Activated CD4-positive, alpha-beta T cell treated with anti-CD3 and anti-CD28 coated beads for 48 hours (primary cell): ENCODE results near the gene SLC10A3.
"Not testable (repeated sequence)": the region's sequence is repeated elsewhere in the genome, so short reads cannot be mapped to it uniquely, and the experiment has no call there.

ENCODE experiments used
- DNase-seq: peaks from one replicate; pipeline ENCODE4 v3.0.0-alpha.2; 2020

Gene SLC10A3

DNA sequence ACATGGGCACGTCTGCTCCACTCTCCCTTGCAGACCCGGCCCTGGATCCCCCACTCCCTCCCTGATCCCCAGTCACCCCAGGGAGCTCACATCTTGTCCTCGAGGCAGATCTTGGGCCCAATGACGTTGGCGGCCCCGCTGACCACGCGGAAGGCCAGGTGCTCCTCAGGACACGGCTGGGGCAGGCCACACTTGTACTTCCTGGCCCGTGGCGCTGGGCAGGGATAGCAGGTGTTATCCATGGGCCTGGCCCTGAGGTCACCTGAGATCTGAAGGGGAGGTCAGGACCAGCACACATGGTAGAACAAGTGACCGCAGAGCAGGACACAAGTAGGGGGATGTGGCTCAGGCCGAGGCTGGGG, 17.9 kb upstream of the SLC10A3 start:
- DNase-seq, result no peak

DNA sequence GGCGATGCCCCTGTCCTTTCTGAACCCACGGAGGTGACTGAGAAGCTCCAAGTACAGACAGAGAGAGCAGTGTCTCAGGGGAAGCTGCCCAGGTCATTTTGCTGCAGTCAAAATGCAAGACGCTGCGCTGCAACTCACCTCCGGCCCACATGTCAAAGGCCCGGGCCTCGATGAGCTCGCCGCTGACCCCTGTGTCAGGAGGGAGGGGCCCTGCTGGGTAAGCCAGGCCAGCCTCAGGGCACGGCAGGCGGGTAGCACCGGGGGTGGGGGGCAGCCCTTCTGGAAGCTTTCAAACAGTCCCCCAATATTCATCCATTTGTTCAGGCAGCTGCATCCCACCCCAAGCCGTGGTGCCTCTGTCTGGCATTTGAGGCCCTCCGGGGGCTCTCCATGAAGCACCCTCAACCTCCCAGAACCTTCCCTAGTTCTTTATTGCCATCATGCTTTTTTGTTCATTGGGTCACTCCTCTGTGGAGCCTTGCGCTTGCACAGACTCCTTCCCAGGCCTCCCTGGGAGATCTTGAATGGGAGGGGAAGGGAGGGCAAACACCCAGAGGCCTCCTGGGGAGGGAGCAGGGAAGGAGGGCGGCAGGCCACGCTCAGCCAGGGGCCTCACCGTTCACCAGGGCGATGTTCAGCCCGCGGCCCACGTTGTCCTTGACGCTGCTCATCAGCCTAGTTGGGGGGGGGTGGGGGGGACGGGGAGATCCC, 17.4 kb upstream of the SLC10A3 start:
- no peak for DNase-seq

DNA sequence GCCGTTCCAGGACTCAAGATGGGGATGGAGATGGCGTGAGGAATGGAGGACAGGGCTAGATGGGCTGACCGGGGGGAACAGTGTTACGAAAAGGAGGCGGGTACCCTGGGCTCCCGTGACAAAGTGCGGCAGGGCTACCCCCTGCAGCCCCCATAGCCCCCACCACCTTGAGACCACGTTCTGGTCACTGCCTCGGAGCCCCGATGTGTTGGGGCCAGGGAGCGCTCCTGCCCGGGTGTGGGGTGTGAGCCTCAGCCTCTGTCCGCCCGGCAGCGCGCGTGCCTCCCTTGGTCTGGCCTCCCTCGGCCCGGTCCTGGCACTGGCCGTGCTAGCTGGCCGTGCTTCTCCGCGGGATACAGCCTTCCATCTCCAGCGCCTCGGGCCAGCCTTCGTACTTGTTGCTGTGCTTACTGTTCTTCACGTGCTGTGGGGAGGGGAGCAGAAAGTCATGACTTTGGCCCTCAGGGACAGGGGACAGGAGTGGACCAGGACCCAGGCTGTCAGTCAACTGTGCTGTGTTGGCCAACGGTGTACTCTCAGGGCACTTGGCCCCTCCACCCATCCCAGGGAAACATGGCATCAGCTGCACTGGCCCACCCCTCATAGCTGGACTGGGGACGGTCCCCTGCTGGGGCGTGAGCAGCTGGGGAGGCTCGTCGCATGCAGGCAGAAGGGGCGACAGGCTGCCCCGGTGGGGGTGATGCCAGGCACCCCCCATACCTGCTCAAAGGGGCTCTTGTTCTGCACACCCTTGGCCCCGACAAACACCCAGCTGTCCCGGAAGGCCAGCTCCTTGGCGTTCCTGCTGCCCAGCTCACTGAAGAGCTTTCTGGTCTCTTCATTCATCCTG, 16.3 kb upstream of the SLC10A3 start:
- no peak for DNase-seq

DNA sequence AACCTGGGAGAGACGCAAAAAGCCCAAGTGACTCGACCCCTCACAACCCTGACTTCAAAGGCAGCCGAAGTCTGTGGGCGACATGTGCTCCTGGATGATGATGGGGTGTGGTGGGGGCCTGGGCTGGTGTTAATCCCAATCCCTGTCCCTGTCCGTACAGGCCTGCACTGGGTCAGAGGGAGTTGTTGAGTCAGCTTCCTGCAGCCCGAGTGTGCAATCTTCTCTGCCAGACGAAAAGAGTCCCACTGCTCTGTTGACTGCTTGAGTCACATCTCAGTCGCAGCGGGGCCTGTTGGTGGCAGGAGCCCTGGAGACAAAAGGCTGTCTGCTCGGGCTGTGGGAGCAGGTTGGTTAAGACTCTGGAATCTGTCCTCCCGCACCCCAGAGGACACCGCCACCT, 15.3 kb upstream of the SLC10A3 start:
- DNase-seq, result no peak

DNA sequence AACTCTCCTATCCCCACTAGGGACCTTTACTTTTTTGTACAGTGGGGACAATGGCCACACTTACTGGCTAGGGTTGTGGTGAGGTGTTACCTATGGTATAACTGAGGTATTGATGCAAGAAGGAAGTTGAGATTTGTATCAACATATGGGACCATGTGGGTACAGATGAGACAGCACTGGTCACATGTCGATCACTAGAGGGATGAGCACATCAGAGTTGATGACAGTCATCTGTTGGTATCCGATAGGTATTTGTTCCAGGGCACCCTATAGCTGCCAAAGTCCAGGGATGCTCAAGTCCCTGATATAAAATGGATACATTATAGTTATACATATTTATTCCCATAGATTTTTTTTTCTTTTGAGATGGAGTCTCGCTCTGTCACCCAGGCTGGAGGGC, 12.6 kb upstream of the SLC10A3 start:
- no peak for DNase-seq

DNA sequence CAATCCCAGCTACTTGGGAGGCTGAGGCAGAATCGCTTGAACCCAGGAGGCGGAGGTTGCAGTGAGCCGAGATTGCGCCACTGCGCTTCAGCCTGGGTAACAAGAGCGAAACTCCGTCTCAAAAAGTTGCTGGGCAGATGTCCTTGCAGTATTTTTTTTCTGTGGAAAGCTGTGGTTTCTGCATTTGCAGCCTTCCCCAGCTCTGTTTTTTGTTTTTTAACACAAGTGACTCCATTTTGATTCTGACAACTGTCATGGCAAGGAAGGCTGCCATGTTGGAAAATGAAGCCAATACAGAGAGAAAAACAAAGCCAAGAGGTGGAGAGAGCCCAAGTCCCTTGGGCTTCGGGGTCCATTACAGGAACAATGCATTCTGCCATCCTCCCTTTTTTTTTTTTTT, 11.7 kb upstream of the SLC10A3 start:
- DNase-seq, result no peak

DNA sequence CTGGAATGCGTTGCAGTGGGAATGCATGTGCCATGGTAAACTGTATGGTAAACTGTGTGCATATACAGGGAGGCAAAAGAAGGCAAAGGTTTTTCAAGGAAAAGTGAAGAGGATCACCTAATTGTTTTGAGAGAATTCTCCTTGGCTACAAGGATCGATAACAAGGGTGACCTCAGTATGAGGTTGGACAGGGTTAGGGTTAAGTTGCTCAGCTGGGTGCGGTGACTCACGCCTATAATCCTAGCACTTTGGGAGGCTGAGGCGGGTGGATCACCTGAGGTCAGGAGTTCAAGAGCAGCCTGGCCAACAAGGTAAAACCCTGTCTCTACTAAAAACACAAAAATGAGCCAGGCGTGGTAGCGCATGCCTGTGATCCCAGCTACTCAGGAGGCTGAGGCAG, 11.0 kb upstream of the SLC10A3 start:
- not testable (repeated sequence) for DNase-seq

DNA sequence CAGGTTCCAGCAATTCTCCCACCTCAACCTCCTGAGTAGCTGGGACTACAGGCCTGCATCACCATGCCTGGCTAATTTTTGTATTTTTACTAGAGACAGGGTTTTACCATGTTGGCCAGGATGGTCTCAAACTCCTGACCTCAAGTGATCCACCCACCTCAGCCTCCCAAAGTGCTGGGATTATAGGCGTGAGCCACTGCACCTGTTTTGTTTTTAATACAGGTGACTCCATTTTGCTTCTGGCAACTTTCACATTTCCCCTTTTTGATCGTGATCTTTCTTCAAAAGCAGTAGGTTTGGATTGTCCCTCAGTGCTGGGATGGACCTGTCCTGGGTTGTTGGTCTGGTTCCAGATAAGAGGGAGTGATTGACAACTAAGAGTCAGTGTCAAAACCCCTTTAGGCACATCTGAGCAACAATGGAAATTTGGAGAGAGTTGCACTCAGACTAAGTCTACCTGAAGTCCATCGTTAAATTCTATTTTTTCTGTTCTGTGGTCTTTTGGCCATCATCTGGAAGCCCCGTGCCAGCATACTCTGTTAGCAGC, 6.2 kb upstream of the SLC10A3 start:
- not testable (repeated sequence) for DNase-seq

DNA sequence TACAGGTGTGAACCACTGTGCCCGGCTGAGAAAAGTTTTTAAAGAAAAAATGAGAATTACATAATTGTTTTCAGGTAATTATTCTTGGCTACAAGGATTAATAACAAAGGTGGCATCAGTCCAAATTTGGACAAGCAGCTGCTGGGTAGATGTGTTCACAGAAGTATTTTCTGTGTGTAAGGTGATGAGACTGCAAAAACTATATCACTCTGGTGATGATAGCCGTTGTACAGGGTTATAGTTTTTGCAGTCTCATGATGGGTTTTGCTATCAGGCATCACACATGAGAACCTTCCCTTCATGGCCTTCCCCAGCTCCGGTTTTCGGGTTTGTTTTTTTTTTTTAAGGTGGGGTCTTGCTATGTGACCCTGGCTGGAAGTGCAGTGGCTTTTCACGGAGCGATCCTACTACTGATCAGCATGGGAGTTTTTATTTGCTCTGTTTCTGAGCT, 5.1 kb upstream of the SLC10A3 start:
- DNase-seq, result no peak

DNA sequence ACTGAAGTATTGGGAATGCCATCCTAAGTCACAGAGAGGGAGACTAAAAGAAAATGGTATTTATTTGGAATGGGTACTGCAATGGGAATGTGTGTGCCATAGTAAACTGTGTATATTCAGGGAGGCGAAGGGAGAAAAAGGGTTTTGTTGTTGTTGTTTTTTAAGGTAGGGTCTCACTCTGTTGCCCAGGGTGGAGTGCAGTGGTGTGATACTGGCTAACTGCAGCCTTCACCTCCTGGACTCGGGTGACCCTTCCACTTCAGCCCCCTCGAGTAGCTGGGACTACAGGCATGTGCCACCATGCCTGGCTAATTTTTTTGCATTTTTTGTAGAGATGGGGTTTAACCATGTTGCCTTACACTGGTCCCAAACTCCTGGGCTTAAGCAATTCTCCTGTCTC, 4.3 kb upstream of the SLC10A3 start:
- DNase-seq, result no peak

DNA sequence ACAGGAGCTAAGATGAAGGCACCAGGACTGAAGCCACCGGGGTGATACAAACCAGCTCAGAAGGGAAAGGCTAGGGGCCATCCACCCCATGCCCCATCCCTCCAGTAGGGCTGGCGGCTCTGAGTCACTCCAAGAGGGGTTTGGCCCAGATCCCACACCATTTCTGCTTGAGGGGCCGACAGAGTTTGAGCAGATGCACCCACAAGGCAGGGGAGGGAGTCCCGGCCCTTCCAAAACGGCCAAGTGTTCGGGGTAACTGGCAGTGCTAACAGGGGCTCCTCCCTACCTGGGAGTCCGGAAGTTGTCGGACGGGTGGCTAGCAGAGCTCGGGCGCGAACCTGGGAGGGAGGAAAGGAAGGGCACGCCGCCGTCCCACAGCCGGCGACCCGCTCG, 412 bp downstream of the SLC10A3 start:
- peak; percentile 45 for DNase-seq

DNA sequence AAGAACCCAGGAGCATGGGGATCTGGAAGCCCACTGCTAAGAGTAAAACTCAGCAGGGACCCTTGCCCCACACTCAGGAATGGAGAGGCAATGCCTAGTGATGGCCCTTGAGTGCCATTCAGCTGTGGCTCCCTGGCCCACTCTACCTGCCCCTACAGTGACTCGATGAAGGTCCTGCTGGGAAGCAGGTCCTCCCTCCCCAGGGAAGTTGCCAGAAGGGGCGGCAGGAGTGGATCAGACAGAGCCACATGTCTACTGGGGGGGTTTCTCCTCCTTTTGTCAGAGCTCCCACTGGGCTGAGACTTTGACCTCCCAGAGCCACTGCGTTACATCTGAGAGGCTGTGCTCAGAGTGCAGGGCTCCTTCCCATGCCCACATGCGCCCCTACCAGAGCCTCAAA, 1.2 kb downstream of the SLC10A3 start:
- DNase-seq, result no peak

DNA sequence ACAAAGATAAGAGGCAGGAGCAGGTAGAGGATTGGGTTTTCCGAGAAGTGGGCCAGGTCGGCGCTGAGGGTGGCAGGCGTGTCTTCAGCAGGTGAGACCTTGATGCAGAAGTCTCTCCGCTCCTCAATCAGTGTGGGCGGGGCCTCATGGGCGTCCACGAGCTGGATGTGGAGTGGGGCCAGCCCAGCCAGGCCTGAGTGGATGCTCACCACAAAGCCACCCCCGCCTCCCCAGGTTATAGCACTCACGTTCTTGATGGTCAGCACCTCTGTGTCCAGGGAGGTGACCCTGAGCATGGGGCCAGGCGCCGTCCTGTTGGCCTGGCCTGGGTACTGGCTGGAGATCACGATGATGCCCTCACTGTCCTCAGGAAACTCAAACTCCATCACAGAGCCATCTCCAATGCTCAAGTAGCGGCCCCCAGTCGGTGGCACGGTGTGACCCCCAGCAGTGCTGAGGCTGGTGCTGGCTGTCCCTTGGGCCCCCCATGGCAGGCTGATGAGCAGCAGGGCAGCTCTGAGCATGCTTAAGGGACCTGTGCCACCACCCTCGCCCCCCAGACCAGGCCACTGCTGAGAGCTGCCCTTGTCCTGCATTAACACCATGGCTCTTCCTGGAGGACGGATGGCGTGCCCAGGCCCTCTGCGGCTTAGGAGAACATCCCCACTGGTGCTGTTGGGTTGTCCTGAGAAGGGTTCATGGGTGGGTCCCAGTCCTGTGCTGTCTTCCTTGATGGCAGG, 1.9 kb downstream of the SLC10A3 start:
- DNase-seq, result no peak

DNA sequence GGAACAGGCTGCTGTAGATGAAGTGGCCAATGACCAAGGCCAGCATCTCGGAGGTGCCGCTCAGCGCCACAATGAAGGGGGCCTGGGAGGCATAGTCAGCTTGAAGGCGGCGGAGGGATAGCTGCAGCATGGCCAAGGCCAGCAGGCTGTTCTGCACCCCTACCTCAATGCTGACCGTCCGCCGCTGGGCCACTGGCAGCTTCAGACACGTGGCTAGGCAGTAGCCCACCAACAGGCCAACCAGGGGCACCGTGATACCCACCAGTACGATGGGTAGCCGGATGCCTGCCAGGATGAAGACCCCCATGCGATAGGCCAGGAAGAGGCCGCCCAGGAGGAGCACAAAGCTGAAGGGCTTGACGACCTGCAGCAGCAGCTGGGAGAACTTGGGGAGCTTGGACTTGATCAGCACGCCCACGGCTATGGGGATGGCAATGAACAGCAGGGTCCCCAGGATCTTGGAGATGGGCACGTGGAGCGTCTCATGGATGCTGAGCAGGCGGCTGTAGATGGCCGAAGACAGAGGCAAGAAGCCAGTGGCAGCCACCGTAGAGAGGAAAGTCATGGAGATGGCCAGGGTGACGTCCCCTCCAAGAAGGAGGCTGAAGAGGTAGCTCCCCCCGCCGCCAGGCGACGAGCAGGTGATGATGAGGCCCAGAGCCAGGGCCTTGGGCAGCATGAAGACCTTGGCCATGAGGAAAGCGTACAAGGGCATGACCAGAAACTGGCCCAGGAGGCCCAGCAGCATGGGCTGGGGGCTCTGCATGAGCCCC, 2.7 kb downstream of the SLC10A3 start:
- DNase-seq, result no peak

DNA sequence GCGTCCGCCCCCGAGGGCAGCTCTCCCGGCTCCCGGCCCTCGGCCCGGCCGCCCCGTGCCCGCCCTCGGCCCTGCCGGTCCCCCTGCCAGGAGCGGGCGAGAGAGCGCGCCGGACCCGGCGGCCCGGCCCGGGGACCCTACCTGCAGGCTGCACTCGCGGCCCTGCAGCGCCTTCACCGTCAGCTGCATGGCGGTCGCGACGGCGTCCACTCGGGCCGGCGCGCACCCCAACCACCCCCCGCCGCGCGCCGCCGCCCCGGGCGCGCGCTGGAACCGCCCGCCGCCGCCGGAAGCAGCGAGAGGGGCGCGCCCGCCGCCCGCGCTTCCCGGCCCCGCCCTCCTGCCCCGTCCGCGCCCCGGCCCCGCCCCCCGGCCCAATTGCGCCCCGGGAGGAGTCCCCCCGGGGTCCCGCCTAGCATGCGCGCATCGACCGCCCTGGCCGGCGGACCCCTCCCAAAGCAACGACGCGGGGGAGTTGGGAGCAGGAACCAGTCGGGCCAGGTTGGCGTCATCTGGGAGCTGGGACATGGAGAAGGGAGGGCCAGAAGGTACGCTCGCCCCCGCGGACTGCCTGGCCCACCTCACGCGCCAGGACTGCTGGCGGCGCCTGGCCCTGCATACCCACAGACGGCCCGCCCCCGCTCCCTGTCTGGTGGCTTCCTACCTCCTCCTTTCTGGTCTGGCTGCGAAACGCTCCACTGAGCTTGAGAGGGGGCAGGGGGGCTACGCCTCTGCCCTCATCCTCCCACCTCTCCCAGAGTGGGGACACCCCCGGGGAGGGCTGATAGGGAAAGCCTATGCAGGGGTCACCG, 3.8 kb downstream of the SLC10A3 start, which contains the start of gene UBL4A:
UBL4A (minus strand) TSS at position 220 of the 812 bp plus-strand sequence; CDS start at position 189, 31 bp downstream.
- DNase-seq, result peak; percentile 57

DNA sequence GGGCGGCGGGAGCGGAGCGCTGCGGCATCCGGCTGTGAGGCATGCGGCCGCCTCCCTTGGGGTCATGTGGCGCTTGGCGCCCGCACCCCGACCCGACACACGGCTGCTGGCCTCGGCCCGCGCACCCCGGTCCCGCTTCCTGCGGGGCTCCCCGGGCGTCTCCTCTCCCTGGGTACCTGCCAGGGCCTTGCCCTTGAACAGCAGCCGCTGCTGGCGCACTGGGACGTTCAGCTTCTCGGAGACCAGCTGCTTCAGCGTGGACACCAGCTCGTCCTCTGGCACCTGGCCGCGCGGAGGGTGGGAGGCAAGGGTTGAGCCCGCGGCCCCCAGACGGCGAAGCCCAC, 4.4 kb downstream of the SLC10A3 start:
- DNase-seq, result peak; percentile 43

DNA sequence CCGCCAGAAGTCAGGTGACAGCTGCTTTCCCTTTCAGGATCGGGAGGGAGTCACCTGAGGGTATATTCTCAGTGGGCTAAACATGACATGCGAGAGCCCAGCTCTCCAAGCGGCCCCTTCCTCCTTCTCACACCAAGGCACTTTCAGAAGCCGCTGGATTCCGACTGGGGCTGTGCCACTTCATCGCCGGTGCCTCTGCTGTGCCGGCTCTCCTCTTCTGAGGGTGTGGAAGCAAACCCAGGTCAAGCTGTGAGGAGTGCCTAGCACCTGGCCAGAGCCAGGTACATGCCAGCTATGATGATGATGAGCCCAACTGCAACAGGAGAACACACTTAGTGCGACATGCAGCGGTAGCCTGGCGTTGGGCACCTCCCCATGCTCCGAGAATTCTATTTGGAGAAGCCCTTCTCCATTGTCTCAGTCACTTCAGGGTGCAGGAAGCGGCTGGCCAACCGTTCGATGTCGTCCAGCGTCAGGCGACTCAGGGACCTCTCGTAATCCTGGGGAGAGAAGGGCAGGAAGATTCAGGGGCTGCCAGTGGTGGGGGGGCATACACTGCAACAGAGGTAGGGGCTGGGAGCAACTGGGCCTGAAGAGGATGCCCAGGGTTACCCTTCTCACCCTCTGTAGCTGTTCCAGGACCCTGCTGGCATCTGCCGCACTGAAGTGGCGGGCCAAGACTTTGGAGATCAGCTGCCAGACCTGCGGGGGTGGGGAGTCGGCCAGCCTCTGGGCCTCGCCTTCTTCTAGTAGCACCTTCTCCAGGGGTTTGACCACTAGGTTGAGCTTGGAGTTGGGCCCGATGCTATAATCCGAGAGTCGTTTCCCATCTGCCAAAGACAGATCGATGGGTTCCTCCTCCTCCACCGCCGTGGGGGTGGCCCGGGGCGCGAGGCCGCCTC, 5.0 kb downstream of the SLC10A3 start:
- no peak for DNase-seq

DNA sequence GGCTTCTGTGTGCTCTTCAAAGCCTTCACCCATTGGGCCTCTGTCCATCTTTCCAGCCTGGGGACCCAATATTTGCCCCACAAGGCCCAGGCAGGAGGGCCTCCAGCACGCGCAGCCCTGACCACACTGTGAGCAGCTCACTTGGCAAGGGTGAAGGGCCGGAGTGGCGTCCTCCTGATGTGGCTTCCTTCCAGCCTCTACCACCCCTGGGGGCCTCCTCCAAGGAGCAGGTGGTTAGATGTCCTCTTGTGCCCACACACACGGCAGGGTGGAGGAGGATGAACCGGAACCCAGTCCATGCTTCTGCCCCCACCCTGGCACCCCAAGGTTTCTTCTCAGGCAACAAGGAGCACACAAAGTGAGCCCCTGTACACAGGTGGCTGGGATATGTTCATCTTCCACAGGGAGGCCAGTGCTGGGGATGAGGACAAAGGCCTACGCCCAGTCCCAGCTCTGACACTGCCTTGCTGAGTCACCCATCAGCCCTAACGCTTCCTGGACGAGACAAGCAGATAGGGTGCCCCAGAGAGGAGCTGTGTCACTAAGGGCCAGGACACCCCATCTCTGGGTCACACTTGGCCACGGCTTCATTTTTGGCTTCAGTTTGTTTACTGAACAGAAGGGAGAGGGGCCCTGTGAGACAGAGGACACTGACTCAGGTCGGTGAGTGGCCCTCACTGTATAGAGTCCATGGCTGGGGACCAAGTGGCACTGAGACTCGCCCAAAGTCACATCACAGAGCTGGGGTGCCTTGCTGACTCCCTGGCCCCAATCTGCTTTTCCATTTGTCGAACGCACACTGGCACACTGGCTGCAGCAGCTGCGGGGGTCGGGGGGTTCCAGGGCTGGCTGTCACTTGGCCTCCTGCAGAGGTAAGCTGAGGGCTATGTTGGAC, 5.9 kb downstream of the SLC10A3 start:
- no peak for DNase-seq

DNA sequence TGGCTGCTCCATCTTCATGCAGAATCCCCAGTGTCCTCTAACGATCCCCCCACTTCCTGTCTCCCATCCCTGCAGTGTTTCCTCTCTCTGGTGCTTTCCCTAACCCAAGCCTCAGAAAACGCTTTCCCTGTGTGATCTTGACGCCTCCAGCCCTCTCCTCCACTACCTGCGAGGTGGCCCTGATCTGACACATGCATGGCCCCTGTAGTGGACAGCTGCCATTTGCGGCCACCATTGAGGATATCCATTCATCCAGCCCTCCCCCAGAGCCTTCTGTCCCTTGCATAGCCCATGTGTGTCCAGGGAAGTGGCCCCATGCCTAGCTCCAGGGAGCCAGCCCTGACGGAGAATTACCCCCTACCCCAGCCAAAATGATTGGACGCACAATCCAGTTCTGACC, 7.1 kb downstream of the SLC10A3 start:
- no peak for DNase-seq

DNA sequence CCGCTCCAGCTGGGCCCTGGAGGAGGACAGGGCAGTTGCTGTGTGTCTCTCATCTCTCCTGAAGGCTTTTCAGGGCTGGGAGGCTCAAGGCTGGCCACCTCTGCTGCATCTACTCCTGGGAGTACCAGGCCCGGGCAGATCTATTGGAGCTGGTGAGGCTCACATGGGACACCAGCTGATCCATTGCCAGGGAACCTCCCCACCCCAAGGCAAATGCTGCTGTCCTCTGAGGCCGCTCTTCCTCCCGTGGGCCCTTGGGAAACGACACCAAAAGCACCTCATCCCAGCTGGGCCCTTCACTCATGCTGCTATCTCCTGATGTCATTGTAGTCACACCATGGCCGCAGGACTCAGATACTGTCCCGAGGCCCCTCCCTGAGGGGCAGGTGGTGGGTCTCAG, 7.6 kb downstream of the SLC10A3 start:
- no peak for DNase-seq
